Muscle of leg (tissue), 11 donors: ENCODE data around the gene ZGRF1. TPM values are rescaled to one million over a fixed set of nuclear protein-coding genes. Genes with fewer than 3 reads are reported as not detected.
"Not testable (repeated sequence)": the region's sequence is repeated elsewhere in the genome, so short reads cannot be mapped to it uniquely, and the experiment has no call there.

Source experiments
- DNase-seq: peaks from one replicate; pipeline ENCODE4 v3.0.0; 2013
- H3K27ac ChIP-seq: one replicate; pipeline ENCODE4 v1.5.1; 2013; ENCODE audit warnings: mild to moderate bottlenecking, low read length, control low read depth
- H3K27me3 ChIP-seq: one replicate; pipeline ENCODE4 v1.6.1; 2013; ENCODE audit warnings: low read length; ENCODE audit not compliant: control insufficient read depth, insufficient read depth
- H3K36me3 ChIP-seq: one replicate; pipeline ENCODE4 v1.6.1; 2013; ENCODE audit warnings: low read length; ENCODE audit not compliant: control insufficient read depth, insufficient read depth
- H3K4me1 ChIP-seq: one replicate; pipeline ENCODE4 v1.6.1; 2013; ENCODE audit warnings: low read length; ENCODE audit not compliant: control insufficient read depth, insufficient read depth
- H3K4me3 ChIP-seq: one replicate; pipeline ENCODE4 v1.5.1; 2013; ENCODE audit warnings: low read length, control low read depth
- H3K9me3 ChIP-seq: replicated peaks from 2 replicates; pipeline ENCODE4 v1.6.1; 2013; ENCODE audit warnings: low read depth, low read length; ENCODE audit not compliant: control insufficient read depth
- WGBS: methylation state at CpG from one replicate; pipeline ENCODE4 v1.1.5; 2013; ENCODE audit warnings: missing lambda C conversion rate; ENCODE audit not compliant: insufficient coverage; 5-methylcytosine and 5-hydroxymethylcytosine counted together
- polyA plus RNA-seq, 8 donors: library from polyadenylated mRNA; unstranded; fragments of 120-200 nt; gene quantifications; one replicate each; pipeline versions ENCODE4 v1.2.1 to v1.2.3, GENCODE V29; 2013; ENCODE audit warnings: inconsistent platforms in 1 of 8, low replicate concordance in 1 of 8; ENCODE audit not compliant: insufficient read length in 8 of 8, insufficient read depth in 1 of 8
- total RNA-seq: library from RNA; stranded (reverse); fragments of 120-200 nt; gene quantifications from one replicate; pipeline ENCODE4 v1.2.4, GENCODE V29; 2013

ZGRF1 gene
- total and polyA plus RNA-seq, 9 donors = 6.2 to 13.8 (median 8.8) TPM

DNA sequence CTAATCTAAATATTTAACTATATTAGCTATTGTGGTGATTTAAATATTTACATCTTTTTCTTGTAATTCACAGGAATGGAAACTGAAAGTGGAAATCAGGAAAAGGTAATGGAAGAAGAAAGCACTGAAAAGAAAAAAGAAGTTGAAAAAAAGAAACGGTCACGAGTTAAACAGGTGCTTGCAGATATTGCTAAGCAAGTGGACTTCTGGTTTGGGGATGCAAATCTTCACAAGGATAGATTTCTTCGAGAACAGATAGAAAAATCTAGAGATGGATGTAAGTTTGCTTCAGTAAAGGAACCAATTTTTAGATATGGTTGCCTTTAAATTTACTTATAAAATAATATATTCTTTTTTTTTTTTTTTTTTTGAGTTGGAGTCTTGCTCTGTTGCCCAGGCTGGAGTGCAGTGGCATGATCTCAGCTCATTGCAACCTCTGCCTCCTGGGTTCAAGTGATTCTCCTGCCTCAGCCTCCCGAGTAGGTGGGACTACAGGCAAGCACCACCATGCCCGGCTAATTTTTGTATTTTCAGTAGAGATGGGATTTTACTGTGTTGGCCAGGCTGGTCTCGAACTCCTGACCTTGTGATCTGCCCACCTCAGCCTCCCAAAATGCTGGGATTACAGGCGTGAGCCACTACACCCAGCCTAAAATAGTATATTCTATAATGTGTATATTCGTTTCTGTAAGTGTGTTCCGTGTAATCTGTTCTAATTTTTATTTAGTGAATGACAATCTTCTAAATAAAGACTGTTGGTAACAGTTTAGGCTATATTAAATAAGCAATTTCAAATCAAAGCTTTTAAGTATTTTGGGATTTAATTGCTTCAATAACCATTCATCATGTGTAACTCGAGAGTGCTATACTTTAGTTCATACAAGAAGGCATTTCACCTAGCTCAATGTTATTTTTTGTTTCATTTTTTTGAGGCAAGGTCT lies 8.2 kb upstream of the ZGRF1 start:
- DNase-seq, H3K27me3 ChIP-seq, H3K9me3 ChIP-seq, H3K4me1 ChIP-seq, H3K27ac ChIP-seq, H3K4me3 ChIP-seq: not testable (repeated sequence)
- 87% methylated on average over 2 of the region's 10 CpGs for WGBS
- peaks cover 24% of the 10 kb centered on the region for H3K36me3 ChIP-seq

DNA sequence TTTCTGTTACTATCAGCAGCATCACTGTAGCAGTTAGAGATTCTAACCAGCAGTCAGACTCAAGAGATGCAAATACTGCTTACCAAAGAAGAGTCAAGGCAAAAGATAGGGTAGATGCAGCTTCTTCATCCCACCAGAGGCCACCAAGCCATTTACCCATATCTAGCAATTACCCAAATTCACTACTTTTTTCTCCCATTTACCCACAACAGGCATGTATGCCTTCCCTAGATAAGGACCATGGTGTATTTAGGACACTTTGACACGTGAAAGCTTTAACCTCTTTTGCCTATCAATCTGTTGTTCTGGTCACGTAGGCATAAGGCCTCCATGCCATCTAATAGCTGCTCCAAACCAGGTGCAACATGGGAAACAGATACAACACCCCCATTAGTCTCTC lies 5.8 kb upstream of the ZGRF1 start:
- peaks cover 5% of the 10 kb centered on the region for H3K4me1 ChIP-seq
- peaks cover 17% of the 10 kb centered on the region for H3K36me3 ChIP-seq
- H3K27me3 ChIP-seq = no peaks in the 10 kb centered on the region
- H3K4me3 ChIP-seq = no peak overlapping the region
- no peak for DNase-seq
- H3K27ac ChIP-seq = no peak overlapping the region
- no CpG with 5 or more reads among the region's 2 CpGs for WGBS
- no peaks in the 10 kb centered on the region for H3K9me3 ChIP-seq

DNA sequence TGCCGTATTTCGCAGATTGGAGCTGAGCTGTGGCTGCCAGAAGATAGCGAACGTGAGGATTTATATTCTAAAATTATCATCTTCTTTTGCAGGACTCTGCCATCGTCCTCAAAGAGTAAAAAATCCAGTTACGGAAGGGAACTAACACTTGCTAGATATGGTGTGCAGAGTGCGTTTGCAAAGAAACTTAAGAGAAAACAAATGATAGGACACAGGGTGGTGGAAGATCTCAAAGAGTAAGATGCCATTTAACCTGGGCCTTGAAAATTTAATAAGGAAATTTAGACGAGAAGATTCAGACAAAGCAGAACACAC lies 800 bp upstream of the ZGRF1 start:
- H3K9me3 ChIP-seq = no peaks in the 10 kb centered on the region
- H3K4me1 ChIP-seq = peaks cover 5% of the 10 kb centered on the region
- WGBS = 0% methylated on average over 4 of the region's 8 CpGs
- H3K27ac ChIP-seq = peak overlapping the region; percentile 99
- DNase-seq = no peak
- H3K27me3 ChIP-seq = no peaks in the 10 kb centered on the region
- H3K36me3 ChIP-seq = peaks cover 2% of the 10 kb centered on the region
- H3K4me3 ChIP-seq = peak overlapping the region; percentile 80

DNA sequence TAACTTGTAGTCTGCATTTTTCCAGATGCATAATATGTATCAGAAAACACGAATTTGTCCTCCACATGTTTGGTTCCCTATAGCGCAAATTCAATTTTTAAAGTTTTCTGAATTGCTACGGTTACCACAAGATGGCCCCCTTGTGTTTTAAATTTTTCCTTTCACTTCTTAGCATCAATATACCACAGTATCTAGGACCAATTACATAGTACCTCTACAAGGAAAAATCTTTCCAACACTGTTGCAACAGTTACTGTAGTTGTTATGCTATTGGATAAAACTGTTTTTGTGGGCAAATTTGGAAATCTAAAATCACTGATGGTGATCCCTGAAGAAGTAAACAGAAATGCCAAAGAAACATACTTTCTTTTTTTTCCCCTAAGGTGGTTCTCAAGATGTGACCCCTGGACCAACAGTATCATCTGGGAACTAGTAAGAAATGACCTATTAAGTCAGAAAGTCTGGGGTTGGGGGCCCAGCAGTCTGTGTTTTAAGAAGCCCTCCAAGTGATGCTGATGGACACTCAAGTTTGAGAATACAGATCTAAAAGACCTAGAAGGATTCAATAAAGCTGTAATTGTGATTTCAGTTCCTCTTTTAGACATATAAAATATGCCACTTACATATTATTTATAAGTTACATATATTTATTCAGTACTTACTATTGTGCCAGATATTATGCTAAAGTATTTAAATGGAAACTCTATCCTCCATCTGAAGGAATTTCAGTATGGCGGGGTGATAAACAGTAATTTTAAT lies 3.1 kb downstream of the ZGRF1 start:
- Histone ChIP-seq H3K4me1 (peaks cover 5% of the 10 kb centered on the region), H3K27ac (no peak overlapping the region), H3K27me3 (no peaks in the 10 kb centered on the region), H3K9me3 (no peaks in the 10 kb centered on the region), H3K36me3 (peaks cover 4% of the 10 kb centered on the region), H3K4me3 (no peak overlapping the region)
- no CpG with 5 or more reads among the region's 4 CpGs for WGBS
- peak; percentile 55 for DNase-seq

DNA sequence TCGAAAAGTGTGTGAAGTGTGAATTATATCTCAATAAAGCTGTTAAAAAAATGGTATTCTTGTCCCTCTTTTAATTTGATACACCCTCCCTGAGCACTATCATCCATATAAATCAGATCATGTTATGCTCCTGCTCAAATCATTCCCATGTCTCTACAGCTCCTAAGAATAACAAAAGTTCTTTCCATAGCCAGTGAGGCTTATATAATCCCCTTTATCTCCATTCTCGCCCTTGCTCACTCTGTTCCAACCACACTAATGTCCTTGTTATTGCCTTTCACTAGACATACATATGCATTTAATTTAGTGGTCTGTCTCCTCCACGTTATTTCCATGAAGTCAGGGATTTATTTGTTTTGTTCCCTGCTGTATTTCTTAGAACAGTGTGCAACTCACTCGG lies 10.5 kb downstream of the ZGRF1 start:
- H3K4me3 ChIP-seq = no peak overlapping the region
- H3K27ac ChIP-seq = no peak overlapping the region
- WGBS = 80% methylated on average over 1 of the region's 4 CpGs
- H3K9me3 ChIP-seq = no peaks in the 10 kb centered on the region
- DNase-seq = no peak
- H3K36me3 ChIP-seq = peaks cover 4% of the 10 kb centered on the region
- no peaks in the 10 kb centered on the region for H3K4me1 ChIP-seq
- no peaks in the 10 kb centered on the region for H3K27me3 ChIP-seq

DNA sequence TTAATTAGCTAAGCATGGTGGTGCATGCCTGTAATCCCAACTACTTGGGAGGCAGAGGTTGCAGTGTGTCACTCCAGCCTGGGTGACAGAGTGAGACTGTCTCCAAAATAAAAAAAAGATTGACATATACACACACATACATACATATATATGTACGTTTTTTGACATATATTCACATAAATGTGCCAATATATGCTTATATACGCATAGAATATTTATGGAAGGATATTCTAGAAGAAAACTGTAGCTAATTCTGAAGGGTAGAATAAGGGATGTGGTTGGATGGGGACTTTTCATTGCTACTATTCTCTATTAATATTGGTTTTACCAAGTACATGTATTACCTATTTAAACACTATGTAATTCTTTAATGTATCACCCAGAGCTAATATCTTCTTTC lies 19.7 kb downstream of the ZGRF1 start:
- Histone ChIP-seq H3K4me1 (no peaks in the 10 kb centered on the region), H3K27me3 (no peaks in the 10 kb centered on the region), H3K27ac (no peak overlapping the region), H3K36me3 (peaks cover 5% of the 10 kb centered on the region), H3K9me3 (no peaks in the 10 kb centered on the region), H3K4me3 (no peak overlapping the region)
- no CpG with 5 or more reads among the region's 2 CpGs for WGBS
- no peak for DNase-seq

DNA sequence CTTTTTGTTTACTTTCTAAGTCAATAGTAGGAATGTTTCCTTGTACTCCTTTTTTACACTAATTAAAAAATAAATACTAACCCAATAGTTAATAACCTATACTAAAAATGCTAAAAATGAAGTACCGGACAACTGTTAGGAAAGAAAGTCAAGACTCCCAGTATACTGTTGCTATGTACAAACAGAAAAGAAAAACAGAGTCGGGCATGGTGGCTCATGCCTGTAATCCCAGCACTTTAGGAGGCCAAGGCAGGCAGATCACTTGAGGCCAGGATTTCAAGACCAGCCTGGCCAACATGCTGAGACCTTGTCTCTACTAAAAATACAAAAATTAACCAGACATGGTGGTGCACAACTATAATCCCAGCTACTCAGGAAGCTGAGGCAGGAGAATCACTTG lies 23.9 kb downstream of the ZGRF1 start:
- not testable (repeated sequence) for H3K36me3 ChIP-seq, H3K4me3 ChIP-seq, DNase-seq, H3K27ac ChIP-seq, H3K9me3 ChIP-seq, H3K4me1 ChIP-seq, H3K27me3 ChIP-seq
- WGBS = 80% methylated on average over 1 of the region's 2 CpGs

DNA sequence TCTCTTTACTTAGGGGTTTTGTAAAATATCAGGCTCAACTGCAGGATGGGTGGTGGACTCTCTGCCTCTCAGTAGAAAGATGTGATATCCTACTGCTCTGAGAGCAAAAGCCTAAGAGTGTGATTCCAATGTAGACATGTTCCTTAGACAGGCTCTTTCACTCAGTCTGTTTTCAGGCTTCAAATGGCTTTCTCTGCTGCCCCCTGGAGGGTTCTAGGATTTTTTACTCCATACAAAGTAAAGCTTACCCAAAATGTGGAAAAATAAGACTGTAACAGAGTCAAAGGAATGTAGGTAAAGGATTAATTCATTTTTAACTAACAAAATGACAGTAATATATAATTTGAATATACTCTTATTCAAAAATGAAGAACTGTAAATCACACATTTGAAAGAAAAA lies 32.1 kb downstream of the ZGRF1 start:
- H3K4me1 ChIP-seq = no peaks in the 10 kb centered on the region
- H3K4me3 ChIP-seq = no peak overlapping the region
- H3K27ac ChIP-seq = no peak overlapping the region
- H3K9me3 ChIP-seq = no peaks in the 10 kb centered on the region
- H3K36me3 ChIP-seq = peaks cover 9% of the 10 kb centered on the region
- peak; percentile 69 for DNase-seq
- no peaks in the 10 kb centered on the region for H3K27me3 ChIP-seq

DNA sequence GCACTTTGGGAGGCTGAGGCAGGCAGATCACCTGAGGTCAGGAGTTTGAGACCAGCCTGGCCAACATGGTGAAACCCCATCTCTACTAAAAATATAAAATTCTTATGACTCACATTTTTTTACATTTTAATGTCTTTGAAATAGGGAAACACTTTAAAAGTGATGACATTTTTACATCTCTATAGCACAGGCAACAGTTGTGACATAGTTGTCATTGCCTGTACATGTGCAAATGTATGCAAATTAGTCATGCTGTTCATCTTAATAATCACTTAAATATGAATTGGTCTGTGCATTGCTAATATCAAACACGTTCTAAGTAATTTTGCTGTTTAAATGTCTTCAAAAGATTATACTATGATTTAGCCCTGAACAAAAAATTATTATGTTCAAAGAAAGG lies 41.7 kb downstream of the ZGRF1 start:
- Histone ChIP-seq H3K27ac (no peak overlapping the region), H3K4me3 (no peak overlapping the region), H3K4me1 (no peaks in the 10 kb centered on the region), H3K36me3 (no peaks in the 10 kb centered on the region), H3K27me3 (no peaks in the 10 kb centered on the region), H3K9me3 (no peaks in the 10 kb centered on the region)
- WGBS = no CpG with 5 or more reads among the region's 1 CpG
- no peak for DNase-seq

DNA sequence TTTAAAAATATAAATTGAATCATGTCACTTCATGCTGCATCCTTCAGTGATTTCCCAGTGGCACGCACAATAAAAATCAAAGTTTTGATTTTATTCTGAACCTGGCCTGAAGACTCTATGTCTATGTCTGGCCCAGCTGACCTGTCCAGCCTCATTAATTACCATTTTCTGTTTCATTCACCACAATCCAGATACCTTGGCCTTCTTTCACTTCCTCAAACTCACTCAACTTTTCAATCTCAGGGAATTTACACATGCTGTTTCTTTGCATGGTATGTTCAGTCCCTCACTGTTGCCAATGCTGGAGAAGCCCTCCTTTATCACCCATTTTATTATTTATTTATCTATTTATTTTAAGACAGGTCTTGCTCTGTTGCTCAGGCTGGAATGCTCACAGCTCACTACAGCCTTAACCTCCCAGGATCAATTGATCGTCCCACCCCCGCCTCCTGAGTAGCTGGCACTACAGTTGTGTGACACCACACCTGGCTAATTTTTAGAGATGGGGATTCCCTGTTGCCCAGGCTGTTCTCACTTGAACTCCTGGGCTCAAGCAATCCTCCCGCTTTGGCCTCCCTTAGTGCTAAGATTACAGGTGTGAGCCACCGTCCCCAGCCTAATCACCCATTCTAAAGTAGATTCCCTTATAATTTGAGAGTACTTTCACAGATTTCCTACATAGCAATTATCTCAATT lies 43.1 kb downstream of the ZGRF1 start:
- Histone ChIP-seq H3K36me3 (no peaks in the 10 kb centered on the region), H3K9me3 (no peaks in the 10 kb centered on the region), H3K4me3 (no peak overlapping the region), H3K4me1 (no peaks in the 10 kb centered on the region), H3K27ac (no peak overlapping the region), H3K27me3 (no peaks in the 10 kb centered on the region)
- no peak for DNase-seq
- WGBS = 96% methylated on average over 2 of the region's 5 CpGs
